ENCODE data around the gene PNMA6A.
A peak's percentile ranks its signal among the peaks of the same experiment; 100 is the strongest.
"Not testable (repeated sequence)": the region's sequence is repeated elsewhere in the genome, so short reads cannot be mapped to it uniquely, and the experiment has no call there.

The PNMA6A gene

DNA sequence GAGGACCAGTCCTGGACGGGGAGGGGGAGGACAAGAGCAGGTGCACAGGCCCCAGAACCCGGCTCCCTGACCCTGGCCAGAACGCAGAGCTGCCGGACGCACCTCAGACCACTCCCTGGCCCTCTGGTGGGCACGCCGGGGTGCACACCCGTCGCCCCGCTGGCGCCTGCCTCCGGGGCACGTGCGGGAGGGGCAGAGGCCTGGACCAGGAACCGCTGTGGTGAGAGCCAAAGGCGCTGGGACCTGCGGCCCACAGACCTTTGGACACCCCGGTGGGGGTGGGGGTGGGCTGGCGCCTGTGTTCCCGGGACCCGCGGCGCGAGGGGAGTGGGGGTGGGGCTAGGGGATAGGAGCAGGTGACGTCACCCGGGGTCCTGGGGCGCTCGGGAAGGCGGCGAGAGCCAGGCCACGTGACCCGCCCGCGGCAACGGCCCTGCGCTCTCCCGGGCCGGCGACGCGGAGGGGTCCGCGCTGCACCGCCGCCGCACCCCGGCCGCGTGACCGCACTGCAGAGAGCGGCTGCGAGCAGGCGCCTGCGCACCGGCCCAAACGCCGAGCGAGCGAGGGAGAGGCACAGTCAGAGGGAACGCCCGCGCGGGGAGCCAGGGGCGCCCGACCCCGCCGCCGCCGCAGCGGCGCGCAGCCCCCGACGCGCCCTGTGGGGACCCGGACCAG lies at the start of gene PNMA6A:
PNMA6A (plus strand) TSS at position 546 of the 675 bp plus-strand sequence. CDS start 609 bp downstream, outside the sequence.
- not testable (repeated sequence) for DNase-seq

DNA sequence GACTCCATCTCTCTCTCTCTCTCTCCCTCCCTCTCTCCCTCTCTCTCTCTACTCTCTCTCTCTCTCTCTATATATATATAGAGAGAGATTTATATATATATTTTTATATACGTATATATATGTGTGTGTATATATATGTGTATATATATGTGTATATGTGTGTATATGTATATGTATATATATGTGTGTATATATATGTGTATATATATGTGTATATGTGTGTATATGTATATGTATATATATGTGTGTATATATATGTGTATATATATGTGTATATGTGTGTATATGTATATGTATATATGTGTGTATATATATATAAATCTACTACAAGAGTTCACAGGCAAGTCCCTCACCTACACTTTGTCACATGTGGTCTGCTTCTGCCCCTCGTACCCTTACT lies 45.8 kb upstream of the PNMA6A start:
- not testable (repeated sequence) for DNase-seq

DNA sequence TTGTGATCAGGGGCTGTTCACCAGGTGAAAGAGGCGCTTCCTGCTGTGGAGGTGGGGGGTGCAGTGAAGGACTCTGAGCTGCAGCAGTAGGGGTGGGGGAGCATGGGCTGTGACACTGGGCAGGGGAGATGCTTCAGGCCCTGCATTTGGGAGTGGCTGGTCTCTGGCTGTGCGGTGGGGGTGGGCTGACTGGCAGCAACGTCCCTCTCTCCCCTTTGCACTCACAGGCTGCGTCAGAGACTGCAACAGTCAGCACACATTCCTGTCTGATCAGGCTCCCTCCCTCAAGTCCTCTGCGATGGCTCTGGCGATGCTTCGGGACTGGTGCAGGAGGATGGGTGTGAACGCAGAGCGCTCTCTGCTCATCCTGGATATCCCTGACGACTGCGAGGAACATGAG lies 43.8 kb upstream of the PNMA6A start:
- not testable (repeated sequence) for DNase-seq

DNA sequence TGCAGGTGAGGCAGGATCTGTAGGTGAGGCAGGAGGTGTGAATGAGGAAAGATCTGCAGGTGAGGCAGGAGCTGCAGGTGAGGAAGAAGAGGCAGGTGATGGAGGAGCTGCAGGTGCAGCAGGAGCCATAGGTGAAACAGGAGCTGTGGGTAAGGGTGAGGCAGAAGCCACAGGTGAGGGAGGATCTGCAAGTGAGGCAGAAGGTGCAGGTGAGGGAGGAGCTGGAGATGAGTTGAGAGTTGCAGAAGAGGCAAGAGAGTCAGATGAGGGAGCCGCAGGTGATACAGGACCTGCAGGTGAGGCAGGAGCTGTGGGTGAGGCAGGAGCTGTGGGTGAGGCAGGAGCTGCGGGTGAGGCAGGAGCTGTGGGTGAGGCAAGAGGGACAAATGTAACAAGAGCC lies 43.1 kb upstream of the PNMA6A start:
- no peak for DNase-seq

DNA sequence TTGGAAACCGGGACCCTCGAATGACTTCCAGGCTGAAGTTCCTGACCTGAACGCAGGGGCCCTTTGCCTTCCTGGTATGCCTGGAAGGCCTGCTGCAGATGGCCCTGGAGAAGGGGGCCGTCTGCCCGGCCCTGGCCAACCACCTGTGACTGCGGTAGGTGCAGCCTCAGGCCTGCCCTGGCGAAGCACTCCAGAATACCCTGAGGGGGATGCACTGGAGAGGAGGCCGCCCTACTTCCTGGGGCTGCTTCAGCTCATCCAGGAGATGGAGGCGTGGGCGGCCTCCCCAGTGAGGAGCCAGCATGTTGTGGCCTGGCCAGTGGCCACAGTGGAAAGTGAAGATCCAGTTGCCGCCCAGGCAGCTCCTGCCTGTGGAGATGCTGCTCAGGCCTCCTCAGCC lies 42.4 kb upstream of the PNMA6A start:
- DNase-seq = no peak

DNA sequence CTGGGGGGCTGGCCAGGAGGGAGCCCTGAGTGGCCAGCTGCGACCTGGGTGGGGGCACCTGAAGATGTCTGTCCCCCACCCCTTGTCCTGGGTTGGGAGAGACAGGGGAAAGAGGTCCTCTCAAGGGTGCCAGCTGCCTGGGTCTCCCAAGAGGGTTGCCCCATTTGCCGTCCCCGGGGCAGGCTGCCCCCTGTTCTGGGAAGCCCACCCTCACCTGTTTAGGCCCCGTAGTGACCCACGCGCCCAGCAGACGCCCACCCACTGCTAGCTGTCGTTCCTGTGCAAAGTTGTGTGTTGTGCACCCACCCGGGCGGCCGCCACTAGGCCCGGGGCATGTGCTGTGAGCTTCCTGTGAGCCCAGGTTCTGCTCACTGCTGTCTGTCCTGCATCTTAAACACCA lies 41.5 kb upstream of the PNMA6A start:
- DNase-seq = no peak

DNA sequence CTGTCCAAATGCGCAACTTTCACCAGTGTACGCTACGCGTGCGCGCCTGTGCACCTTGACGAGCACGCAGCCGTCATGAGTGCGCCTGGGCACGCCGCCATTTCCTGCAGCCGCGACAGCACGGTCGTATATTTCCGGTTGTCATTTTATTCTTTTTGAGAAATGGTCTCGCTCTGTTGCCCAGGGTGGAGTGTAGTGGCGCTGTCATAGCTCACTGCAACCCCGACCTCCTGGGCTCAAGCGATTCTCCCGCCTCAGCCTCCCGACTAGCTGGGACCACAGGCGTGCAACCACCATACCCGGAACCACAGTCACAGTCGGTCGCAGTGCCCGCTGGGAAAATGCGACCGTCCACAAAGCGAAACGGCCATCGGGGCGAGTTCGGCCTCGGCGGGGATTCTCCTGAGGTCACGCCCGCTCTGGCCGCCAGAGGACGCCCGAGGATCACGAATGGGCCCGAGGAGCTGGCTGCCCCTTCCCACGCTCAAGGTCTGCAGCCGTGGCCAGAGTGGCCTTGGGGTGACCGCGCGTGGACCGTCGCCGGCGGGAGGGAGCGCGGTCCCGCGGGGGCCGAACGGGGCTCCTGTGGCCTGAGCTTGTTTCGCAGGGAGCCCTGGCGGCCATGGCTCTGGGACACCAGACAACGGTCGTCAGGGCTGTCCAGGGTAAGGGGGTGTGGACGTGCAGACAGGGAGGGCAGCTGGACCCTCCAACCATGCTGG lies 39.7 kb upstream of the PNMA6A start:
- peak; percentile 64 to 66 for DNase-seq

DNA sequence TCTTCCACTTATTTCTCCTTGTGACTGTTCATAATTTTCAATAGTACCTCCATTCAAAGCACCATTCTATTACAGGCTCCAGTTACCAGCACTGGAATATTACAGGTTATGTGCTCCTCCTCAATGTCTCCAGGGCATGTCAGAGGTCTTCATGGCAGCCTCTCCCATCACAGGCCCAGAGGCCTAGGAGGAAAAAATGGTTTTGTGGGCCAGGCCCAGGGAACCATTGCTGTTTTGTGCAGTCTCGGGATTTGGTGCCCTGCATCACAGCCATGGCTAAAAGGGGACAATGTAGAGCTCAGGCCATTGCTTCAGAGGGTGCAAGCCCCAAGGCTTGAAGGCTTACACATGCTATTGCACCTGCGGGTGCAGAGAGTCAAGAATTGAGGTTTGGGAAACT lies 23.2 kb upstream of the PNMA6A start:
- DNase-seq = no peak

DNA sequence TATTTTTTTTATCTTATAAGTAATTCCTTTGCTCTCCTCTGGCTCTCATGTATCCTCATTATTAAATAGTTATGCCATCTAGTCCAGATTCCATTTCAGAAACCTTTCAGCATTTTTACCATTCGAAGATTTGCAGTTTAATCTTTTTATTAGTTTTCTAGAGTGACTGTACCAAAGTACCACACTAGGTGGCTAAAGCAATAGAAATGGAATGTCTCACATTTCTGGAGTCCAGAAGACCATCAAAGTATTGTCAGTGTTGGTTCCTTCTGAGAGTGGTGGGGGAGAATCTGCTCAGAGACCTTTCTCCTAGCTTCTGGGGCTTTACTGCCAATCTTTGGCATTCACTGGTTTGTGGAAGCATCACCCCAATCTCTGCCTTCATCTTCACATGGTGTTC lies 19.7 kb upstream of the PNMA6A start:
- no peak for DNase-seq

DNA sequence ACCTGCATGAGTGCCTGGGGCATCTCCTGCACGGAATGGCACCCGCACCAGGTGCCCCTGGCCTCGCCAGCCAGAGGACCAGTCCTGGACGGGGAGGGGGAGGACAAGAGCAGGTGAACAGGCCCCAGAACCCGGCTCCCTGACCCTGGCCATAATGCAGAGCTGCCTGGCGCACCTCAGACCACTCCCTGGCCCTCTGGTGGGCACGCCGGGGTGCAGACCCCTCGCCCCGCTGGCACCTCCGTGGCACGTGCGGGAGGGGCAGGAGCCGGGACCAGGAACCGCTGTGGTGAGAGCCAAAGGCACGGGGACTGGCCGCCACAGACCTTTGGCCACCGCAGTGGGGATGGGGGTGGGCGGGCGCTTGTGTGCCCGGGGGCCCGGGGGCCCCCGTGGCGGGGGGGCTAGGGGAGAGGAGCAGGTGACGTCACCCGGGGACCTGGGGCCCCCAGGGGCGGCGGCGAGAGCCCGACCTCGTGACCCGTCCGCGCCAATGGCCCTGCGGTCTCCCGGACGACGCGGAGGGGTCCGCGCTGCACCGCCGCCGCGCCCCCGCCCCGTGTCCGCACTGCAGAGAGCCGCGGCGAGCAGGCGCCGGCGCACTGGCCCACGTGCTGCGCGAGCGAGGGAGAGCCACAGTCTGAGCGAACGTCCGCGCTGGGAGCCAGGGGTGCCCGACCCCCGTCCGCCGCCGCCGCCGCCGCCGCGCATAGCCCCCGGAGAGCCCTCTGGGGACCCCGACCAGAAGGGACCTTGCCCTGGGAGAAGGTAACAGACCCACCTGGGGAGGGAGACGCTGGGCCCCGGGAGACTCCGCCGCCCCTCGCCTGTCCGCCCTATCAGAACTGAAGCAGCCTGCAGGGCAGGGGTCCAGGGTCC lies 16.1 kb upstream of the PNMA6A start, which contains the start of gene PNMA3:
PNMA3 (plus strand) TSS at position 600 of the 879 bp plus-strand sequence. CDS start 586 bp downstream, outside the sequence.
- no peak for DNase-seq

DNA sequence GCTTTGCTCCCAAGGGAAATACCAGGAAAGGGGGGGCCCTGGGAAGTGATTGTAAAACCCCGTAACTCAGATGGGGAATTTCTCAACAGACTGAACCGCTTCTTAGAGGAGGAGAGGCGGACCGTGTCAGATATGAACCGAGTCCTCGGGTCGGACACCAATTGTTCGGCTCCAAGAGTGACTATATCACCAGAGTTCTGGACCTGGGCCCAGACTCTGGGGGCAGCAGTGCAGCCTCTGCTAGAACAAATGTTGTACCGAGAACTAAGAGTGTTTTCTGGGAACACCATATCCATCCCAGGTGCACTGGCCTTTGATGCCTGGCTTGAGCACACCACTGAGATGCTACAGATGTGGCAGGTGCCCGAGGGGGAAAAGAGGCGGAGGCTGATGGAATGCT lies 15.0 kb upstream of the PNMA6A start:
- DNase-seq = no peak

DNA sequence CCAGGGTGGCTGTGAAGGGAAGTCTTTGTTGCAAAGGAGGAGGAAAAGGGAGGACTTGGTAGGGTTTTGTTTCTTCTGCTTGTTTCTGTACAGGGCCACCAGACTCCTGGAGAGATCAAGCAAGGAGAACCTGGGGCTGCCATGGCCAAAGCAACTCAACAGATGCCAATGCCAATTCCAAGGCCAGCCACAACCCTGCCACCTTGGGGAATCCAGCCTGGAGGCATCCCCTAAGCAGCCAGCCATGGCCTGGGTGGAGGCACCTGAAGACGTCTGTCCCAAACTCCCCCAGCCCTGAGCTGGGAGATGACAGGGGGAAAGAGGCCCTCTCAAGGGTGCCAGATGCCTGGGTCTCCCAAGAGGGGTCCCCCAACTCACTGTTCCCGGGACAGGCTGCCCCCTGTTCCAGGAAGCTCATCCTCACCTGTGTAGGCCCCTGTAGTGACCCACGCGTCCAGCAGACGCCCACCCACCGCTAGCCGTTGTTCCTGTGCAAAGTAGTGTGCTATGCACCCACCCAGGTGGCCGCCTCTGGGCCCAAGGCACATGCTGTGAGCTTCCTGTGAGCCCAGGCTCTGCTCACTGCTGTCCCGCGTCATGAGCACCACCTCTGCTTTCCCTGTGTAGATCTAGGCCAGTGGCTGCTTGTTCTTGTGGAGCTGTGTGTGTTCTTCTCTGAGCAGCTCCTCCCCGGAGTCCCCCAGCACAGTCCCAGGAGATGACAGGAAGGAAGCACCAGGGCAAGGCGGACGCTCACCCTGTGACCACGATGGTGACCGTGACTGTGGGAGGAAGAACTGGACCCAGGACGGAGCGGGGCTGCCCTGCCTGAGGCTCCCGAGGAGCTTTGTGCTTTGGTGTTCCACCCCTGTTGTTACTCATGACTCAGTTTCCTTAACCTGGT lies 12.8 kb upstream of the PNMA6A start:
- DNase-seq = no peak

DNA sequence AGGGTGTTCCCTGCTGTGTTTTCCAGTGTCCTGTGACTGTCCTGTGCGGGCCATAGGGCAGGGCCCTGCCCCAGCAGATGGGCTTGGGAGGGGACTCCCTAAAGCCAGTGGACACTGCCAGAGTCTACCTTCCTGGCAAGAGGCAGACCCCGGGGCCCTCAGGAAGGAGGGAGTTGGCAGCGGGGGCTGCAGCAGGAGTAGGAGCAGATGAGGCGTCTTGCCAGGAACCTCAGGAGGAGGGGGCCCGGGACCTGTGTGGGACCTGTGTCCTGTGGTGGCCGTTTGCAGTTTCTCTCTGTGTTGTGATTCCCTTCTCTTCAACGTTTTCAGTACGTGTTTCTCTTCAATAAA lies 12.2 kb upstream of the PNMA6A start:
- no peak for DNase-seq

DNA sequence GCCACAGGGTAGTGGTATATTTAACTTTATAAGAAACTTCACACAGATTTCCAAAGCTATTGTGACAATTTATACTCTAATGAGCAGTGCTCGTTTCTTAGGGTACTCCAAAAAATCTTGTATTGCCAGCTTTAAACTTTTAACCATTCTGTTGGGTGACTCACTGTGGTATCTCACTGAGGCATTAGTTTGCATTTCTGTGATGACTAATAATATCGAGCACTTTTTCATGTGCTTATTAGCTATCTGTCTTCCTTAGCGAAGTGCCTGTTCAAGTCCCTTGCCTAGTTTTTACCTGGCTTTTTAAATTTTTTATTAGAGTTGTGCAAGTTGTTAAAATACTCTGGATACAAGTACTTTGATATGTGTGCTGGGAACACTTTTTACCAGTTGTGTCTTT lies 10.5 kb upstream of the PNMA6A start:
- DNase-seq = no peak

DNA sequence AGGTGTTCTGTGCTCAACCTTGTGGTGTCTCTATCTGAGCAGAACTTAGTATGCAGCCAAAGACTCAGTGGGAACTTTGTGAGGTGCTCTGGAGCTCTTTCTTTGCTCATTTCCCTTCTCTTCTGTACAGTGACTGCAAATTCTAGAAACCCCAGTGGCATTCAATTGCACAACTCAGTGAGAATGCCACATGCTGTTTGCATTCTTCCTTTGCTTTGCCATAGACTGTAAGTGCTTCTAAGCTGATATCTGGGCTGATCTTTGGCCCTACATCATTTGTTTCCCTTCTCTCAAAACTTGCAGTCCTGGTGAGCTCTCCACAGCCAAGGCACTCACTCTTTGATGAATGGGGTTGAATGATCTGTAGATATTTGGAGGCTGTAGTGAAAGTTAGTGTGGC lies 8.9 kb upstream of the PNMA6A start:
- DNase-seq = no peak

DNA sequence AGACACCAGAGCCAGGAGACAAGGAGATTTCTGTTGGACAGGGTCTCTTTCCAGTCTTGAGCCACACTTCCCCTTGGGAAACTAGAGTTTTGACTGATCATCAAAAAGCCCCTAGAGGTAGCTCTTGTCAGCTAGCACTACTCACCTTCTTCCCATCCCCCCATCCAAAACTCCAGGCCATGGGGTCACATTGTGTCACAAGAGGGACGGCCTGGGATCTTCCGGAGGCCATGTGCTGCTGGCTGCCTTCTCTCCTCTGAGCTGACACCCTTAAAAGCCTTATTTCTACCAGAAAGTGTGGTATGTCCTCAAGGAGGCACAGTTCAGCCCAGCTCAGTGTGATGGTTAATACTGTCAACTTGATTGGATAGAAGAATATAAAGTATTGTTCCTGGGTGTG lies 8.2 kb upstream of the PNMA6A start:
- no peak for DNase-seq

DNA sequence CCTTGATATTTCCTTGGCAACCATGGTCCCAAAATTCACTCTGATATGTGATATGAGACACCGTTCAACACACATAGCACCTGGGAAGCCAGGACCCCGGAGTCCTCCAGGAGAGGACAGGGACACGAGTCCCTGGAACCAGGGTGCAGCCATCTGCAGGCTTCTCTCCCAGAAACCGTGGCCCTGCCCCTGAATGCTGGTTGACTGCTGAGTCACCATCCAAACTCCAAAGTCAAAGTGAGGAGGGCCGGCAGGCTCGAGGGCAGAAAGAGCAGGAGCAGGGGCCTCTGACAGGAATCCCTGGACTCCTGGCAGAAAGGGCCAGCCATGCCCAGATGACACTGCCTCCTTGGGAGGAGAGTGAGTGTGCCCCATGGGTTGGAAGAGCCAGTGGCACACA lies 6.9 kb upstream of the PNMA6A start:
- DNase-seq = no peak

DNA sequence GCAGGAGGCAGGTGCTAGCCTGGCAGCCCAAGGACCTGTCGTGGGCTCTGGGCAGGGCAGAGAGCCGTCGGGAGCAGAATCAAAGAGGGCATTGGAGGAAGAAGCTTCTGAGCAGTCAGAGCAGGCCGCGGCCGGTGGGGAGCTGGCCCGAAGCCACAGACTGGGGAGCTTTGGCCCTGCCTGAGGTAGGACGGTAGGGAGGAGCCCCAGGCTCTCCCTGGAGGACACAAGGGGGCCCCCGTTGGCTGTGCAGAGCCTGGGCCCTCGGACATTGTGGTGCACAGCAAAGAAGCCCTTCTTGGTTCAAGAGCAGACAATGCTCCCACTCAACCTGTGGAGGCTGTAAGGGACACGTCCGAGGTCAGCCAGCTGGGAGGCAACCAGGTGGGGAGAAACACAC lies 5.9 kb upstream of the PNMA6A start:
- DNase-seq = not testable (repeated sequence)

DNA sequence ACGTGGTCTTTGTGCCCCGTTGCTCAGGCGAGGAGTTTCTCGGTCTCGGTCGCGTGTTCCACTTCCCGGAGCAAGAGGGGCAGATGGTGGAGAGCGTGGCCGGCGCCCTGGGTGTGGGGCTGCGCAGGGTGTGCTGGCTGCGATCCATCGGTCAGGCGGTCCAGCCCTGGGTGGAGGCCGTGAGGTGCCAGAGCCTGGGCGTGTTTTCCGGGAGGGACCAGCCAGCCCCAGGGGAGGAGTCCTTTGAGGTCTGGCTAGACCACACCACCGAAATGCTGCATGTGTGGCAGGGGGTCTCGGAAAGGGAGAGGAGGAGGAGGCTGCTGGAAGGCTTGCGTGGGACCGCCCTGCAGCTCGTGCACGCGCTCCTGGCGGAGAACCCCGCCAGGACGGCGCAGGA lies 1.1 kb downstream of the PNMA6A start:
- DNase-seq = not testable (repeated sequence)

DNA sequence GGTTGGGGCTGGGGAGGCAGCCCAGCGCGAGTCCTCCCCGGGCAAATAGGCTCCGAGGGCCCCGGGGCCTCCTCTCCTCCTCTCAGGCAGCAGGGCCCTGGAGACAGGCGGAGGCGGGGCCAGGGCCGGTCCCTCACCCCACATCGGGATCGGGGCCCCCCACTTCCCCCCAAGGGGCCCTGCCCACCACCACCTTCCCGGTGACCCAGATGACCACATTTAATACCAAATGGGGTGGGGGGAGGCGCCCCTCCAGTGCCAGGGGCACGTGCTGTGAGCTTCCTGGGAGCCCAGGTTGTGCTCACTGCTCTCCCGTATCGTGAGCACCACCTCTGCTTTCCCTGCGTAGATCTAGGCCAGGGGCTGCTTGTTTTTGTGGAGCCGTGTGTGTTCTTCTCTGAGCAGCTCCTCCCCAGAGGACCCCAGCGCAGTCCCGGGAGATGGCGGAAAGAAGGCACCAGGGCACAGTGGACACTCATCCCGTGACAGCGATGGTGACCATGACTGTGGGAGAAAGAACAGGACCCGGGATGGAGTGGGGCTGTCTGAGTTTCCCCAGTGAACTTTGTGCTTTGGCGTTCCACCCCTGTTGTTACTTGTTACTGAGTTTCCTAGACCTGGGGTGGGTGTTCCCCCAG lies 2.1 kb downstream of the PNMA6A start:
- DNase-seq = no peak

DNA sequence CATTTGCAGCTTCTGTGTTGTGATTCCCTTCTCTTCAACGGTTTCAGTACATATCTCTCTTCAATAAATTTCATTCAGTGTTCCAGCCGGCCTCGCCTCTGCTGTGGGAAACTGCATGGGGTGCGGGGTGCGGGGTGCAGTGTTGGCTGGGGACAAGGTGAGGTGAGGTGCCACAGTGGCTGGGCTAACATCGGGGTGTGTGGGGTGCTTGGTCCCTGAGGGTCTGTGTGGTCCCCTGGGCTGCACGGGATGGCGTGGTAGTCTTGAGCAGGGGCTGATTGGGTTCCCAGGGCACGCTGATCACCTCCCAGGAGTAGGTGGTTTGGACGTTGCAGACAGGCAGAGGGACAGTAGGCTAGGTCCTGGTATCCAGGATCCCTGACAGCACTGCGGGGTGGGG lies 2.7 kb downstream of the PNMA6A start:
- DNase-seq = no peak

DNA sequence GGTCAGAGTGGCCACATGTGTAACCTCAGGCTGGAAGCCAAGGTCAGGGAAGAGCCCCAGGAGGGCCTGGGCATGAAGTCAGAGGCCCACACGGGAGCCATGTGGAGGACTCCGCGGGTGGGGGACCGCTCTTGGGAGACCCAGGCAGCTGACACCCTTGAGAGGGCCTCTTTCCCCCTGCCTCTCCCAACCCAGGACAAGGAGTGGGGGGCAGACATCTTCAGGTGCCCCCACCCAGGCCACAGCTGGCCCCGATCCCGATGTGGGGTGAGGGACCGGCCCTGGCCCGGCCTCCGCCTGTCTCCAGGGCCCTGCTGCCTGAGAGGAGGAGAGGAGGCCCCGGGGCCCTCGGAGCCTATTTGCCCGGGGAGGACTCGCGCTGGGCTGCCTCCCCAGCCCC lies 3.1 kb downstream of the PNMA6A start:
- DNase-seq = no peak
